HG03469 (cell line): ENCODE measurements around the gene TAF8.

Experiments used
- ATAC-seq: cut with Tn5 transposase; IDR thresholded peaks from one replicate; pipeline ENCODE4 v1.9.1; 2021; ENCODE audit warnings: mild to moderate bottlenecking, moderate library complexity, moderate number of reproducible peaks; ENCODE audit not compliant: unreplicated experiment

TAF8 gene

DNA sequence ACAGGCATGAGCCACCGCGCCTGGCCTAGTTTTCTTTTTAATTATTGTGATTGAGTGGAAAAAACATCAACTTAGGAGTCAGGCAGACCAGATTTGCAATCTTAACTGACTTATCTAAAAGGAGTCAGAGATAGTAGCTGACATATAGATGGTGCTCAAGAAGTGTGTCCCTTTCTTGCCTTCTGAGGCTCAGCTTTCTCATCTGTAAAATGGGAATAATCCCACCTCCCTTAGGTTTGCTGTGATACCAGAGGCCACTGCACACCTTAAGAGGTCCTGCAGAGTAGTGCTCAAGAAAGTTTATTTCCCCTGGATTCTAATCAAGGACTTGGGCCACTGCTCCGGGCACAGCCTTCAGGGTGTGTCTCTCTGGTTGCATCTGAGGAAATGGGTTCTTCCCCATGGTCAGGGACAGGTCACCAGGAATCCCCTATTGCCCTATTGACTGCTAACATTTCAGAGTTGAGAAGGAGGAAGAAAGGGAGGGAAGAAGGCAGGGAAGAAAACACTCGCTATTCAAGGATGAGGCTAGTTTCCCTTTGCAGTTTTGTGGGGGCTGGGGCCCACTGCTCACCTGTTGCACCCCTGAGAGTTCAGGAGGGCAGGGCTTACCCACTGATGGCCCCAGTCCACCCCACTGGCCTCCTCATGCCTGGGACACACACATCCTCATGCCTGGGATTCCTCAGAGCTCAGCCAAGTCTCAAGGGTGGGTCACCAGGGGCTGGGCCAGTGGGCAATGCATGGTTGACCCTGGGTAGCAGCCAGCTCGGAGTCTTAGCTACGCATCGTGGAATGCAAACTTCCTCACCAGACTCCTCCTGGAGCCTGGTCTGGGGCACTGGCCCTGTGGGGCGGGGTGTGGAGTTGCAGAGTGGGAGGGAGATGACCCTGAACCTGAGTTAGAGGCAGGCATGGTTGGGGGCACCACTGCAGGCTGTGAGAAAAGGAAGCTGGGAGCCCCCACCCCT, 70.9 kb downstream of the TAF8 start:
- ATAC-seq = no peak

DNA sequence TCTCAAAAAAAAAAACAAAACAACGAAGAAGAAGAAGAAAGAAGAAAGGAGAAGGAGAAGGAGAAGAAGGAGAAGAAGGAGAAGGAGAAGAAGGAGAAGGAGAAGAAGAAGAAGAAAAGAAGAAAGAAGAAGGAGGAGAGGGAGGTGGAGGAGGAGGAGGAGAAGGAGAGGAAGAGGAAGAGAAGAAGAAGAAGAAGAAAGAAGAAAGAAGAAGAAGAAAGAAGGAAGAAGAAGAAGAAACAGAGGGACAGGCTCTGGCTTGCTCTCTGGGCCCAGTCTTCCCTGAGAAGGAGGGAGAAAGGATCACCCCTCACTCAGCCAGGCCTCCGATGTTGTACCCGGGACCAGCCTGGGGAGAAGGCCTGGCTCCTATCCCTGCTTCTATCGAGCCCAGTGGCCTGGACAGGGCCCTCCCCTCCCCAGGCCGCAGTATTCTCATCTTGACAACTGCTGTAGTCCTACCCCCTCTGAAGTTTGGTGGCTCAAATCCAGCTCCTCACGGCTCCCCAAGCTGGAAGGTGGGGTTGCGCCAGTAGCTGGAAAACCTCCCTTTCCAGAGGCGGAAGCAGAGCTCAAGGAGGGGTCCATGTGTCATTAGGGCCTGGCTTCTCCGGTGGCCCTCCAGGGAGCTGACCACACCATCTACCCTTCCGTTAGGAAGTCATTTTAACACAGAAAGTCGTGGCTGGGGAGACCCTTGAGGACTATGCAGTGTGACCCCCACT, 73.2 kb downstream of the TAF8 start:
- no peak for ATAC-seq

DNA sequence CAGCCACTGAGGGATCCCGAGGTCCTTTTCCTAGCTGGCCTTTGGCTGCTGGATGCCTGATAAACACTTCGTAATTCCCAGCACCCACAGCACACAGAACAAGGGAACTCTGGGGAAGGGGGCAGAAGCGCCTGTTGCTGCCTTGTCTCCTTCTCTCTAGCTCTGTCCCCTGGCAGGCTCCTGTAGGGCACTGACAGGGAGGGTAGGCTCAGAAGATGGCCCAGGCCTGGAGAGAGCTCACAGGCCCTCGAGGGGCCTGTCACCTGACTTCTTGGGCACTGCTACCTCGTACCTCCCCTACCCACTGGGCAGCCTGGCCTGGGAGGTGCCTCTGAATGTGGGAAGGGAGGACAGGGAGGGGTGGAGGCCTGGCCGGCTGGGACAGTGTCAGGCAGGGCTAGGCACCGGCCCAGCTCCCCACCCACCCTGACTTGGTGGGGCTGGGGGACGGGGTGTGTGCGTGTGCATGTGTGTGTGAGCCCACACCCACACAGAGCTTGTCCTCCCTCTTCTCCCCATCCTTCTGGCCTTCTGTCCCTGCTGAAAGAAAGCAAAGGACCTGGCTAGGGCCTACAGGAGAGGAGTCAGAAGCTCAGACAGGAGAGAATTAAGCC, 74.0 kb downstream of the TAF8 start:
- no peak for ATAC-seq

DNA sequence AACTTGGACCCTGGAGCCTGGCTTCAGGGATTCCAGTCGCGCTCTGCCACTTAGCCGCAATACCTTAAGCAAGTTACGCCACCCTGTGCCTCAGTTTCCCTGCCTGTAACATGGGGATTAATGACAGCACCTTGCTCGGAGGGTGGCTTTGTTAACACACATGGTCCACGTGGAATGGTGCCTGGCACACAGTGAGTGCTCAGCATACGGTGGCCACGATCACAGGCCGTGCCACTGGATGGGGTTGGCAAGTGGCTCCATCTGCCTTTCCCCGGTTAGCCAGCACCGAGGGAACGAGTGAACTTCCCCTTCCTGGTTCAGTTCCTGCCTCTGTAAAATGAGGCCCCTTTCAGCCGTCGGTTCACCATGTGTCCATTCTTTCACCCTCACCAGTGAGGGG, 74.9 kb downstream of the TAF8 start:
- no peak for ATAC-seq

DNA sequence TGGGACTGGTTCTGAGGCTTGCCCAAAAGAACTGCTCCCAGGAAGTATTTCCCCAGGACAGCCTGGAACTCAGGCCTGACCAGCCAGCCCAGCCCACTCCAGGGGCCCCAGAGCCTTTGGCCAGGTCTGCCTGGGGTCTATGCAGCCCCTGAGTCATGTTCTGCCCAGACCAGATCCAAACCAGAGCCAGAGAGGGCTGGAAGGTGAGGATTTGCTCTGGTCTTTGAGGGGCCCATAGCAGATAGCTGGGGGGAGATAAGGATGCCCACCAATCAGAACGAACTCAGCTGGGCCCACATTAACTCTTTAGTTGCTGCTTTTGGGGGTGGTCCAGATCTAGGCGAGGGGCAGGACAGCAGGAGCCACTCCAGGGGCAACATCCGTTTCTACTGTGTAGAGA, 75.3 kb downstream of the TAF8 start:
- ATAC-seq = no peak

DNA sequence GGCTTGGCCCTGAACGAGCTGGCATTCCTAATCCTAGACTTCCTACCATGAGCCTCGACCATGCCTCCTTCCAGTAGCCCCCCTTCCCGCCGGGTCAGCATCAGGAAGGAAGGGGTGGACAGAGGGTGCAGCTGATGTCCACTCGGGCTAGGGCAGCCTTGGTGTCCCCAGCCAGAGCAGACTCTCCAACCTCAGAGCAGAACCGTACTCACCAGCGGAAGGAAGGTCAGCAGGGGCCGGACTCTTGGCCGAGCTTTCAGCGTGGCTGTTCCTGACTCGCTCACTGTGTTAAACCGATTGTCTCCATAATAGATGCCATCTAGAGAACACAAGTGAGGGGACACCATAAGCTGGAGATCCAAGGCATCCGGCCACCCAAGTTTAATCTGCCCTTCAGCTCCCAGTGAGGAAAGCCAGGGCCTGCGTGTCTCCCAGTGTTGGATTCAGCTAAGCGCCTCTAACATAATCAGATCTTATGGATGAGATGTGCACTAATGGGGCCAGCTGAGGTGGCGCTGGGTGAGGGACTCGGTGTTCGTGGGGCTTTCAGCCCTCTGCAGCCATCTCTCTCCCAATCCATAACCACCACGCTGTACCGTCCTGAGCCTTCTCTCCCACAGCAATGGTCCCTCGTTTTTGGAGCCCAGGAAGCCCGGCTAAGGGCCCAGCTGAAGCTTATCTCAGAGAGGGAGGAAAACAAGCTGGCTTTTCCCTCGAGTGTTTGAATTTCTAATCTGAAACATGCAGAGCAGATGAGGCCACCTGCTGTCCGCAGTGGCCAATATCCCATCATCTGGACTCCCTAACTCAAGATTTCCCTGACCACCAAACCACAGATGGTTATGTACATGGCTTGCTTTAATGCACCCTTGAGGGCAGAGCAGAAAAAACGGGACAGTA, 78.4 kb downstream of the TAF8 start:
- ATAC-seq = no peak

DNA sequence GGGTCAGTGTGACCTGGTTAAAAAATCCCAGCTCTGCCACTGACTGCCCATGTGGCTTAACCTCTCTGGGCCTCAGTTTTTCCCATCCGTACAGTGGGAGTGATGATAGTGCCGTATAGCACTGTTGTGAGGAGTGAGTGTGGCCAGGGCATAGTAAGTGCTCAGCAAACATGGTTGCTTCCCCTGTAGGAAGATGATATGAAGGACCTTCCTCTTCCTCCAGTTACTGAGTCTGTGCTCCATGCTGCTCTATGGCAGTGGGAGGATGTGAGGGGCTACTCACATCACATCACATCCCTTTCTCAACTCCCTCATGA, 79.0 kb downstream of the TAF8 start:
- ATAC-seq = no peak

DNA sequence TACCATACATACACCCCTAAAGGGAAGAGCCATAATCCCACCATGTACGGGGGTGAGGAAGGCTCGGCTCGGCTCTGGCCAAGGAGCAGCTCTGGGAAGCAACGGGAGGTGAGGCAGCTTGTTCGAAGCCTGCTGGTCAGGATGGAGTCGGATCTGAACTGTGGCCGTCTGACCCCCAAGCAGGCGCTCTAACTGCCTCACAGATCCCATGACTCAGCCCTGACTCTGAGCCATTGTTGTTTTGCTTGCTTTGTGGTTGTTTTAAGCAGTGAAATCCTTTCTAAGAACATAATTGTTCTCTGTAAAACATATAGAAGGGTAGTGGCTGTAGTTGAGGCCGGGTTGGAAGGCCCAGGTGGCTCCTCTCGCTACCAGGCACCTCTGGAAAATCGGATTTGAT, 81.2 kb downstream of the TAF8 start:
- no peak for ATAC-seq

DNA sequence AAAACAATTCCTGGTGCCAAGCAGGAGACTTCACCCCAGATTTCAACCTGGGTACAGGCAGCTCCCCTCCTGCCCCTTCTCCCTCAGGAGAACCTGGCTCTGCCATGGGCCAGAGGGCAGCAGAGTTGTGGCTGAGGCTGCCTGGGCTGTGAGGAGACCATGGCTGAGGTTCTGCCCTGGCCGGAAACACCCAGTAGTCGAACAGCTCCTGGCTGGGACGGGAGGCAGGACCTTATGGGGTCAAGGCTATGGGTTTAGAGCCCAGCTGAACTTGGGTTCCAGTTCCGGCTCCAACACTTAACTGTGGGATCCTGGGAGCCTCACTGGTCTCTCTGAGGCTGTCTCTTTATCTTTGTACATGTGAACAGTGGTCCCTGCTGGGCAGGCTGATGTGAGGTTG, 83.6 kb downstream of the TAF8 start:
- ATAC-seq = no peak

DNA sequence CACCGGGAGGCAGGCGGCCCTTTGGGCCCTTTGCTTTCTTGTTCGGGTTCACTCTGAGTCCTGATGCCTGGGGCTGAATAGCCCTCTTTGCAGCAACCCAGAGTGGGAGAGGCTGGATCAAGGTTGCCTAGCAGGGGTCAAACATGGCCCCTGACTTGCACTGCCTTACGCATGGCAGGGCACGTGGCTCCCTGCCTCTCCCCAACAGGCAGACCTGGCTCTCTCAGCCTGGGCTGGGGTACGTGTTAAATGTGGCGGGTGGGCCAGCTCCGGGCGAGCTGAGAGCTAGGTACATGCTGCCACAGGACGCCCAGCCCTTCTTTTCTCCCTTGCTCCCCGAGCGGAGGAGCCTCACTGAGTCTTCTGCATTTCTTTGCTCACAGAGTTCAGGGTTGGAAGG, 84.8 kb downstream of the TAF8 start:
- ATAC-seq = no peak

DNA sequence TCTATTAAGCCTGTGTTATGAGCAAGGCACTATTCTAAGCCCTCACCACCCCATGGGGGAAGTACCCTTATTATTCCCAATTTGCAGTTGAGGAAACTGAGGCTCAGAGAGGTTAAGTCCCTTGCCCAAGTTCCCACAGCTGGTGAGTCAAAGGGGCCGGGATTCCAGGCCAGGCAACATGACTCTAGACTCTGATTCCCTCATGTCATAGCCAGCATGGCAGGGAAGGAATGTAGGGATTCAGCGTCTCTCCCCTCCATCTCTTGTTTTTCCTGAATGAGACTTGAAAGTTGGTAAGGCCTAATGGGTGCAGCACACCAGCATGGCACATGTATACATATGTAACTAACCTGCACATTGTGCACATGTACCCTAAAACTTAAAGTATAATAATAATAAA, 85.4 kb downstream of the TAF8 start:
- ATAC-seq = no peak

DNA sequence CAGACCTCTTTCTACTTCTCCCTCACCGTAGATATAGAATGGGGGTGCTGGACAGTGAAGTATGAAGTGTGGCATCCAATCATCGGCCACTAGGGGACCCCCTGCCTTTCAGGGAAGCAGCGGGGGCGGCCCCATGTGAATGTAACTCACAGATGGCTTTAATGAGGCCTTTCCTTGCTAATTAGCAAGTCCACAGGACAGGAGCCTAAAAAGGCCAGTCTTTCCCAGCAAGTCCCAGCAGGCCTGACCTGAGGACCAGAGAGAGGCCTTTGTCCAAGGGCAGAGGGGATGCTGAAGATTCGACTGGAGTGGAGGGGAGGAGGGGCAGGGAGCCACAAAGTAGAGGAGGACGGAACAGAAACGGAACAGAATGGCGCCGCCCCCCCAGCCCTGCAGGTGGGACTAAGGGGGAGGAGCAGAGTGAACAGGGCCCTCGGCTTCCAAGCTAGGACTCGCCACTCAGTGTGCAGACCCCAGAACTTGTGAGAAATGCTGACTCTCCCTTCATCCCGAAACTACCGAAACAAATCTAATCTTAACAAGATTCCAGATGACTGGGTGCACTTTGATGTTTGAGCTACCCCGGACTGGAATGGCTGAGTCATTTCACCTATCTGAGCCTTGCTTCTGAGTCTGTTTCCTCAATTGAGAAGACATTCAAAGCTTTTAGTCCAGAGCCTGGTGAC, 86.3 kb downstream of the TAF8 start:
- no peak for ATAC-seq
